Osteocyte (in vitro differentiated cells): ENCODE measurements around the gene SMIM44. TPM values are rescaled to one million over a fixed set of nuclear protein-coding genes. Genes with fewer than 3 reads are reported as not detected.
"Not testable (repeated sequence)": the region's sequence is repeated elsewhere in the genome, so short reads cannot be mapped to it uniquely, and the experiment has no call there.

Source experiments
- DNase-seq: peaks from one replicate; pipeline ENCODE4 v3.0.0; 2021; ENCODE audit warnings: mixed read lengths; ENCODE audit not compliant: unreplicated experiment; ENCODE audit errors: extremely low spot score
- H3K27ac Mint-ChIP-seq: one replicate; pipeline ENCODE4 v1.8.0; 2021; ENCODE audit warnings: mild to moderate bottlenecking, mixed read lengths; ENCODE audit not compliant: unreplicated experiment
- H3K27me3 Mint-ChIP-seq: one replicate; pipeline ENCODE4 v1.8.0; 2021; ENCODE audit warnings: mixed read lengths; ENCODE audit not compliant: unreplicated experiment
- H3K36me3 Mint-ChIP-seq: one replicate; pipeline ENCODE4 v1.8.0; 2021; ENCODE audit warnings: mixed read lengths; ENCODE audit not compliant: unreplicated experiment
- H3K4me1 Mint-ChIP-seq: one replicate; pipeline ENCODE4 v1.8.0; 2021; ENCODE audit warnings: mixed read lengths; ENCODE audit not compliant: unreplicated experiment
- H3K4me3 Mint-ChIP-seq: one replicate; pipeline ENCODE4 v1.8.0; 2021; ENCODE audit warnings: mild to moderate bottlenecking, moderate library complexity, mixed read lengths; ENCODE audit not compliant: unreplicated experiment
- H3K9me3 Mint-ChIP-seq: one replicate; pipeline ENCODE4 v1.8.0; 2021; ENCODE audit warnings: mixed read lengths; ENCODE audit not compliant: unreplicated experiment
- CTCF ChIP-seq: fragments of 200-600 bp; sonication (generic); IDR thresholded peaks from 2 replicates; pipeline ENCODE4 v1.5.0; 2021; ENCODE audit warnings: antibody characterized with exemption, mild to moderate bottlenecking, moderate library complexity
- total RNA-seq: library from RNA; stranded (reverse); gene quantifications from 2 replicates; pipeline ENCODE4 v1.2.1, GENCODE V29; 2021

SMIM44 gene
- total RNA-seq, 1 donor from 2014 or later: not detected

DNA sequence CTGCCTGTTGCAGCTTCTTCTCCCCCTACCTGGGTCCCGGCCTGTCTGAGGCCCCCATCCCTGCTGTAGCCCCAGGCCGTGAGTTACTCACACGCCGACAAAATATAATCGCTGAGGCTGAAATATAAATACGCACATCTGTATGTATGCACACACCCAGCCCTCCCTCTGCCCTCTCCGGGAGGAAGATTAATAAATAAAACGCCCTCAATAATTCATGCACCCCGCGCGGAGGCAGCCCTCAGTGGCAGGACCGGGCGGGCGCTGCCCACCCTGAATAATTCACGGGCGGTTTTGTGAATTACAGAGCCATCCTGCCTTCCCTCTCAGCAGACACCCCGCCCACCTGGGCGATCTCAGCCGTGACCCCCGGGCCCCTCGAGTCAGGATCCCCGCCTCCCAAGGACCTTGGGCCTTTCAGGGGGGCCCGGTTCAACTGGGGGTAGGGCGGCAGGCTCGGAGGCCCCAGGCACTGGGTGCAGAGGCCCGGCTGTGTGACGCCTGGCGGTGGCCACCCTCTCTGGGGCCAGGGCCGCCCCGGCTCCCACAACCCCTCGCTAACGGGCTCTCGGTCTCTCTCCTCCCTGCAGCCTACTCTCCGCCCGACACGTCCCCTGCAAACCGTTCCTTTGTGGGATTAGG, 27.2 kb downstream of the SMIM44 start:
- peaks cover 11% of the 10 kb centered on the region for H3K36me3 Mint-ChIP-seq
- H3K27ac Mint-ChIP-seq: peak overlapping the region; percentile 61
- no peaks in the 10 kb centered on the region for H3K27me3 Mint-ChIP-seq
- no peak for TF ChIP-seq CTCF
- no peaks in the 10 kb centered on the region for H3K9me3 Mint-ChIP-seq
- H3K4me1 Mint-ChIP-seq: peaks cover 42% of the 10 kb centered on the region
- no peak for DNase-seq
- H3K4me3 Mint-ChIP-seq: no peak overlapping the region

- H3K4me1 Mint-ChIP-seq: peaks cover 47% of the 10 kb centered on the region
- H3K27ac Mint-ChIP-seq: peak overlapping the region; percentile 61
- H3K9me3 Mint-ChIP-seq: no peaks in the 10 kb centered on the region
- TF ChIP-seq CTCF: no peak
- no peak overlapping the region for H3K4me3 Mint-ChIP-seq
- H3K27me3 Mint-ChIP-seq: no peaks in the 10 kb centered on the region
- peaks cover 16% of the 10 kb centered on the region for H3K36me3 Mint-ChIP-seq
- DNase-seq: no peak
Measured at GRCh38 chr19:3455393-3455955, 27.8 kb downstream of the SMIM44 start.

- peaks cover 41% of the 10 kb centered on the region for H3K4me1 Mint-ChIP-seq
- no peak overlapping the region for H3K27ac Mint-ChIP-seq
- H3K36me3 Mint-ChIP-seq: peaks cover 14% of the 10 kb centered on the region
- TF ChIP-seq CTCF: no peak
- DNase-seq: no peak
- no peak overlapping the region for H3K4me3 Mint-ChIP-seq
- H3K27me3 Mint-ChIP-seq: no peaks in the 10 kb centered on the region
- no peaks in the 10 kb centered on the region for H3K9me3 Mint-ChIP-seq
Measured at GRCh38 chr19:3454656-3455392, 28.4 kb downstream of the SMIM44 start.

DNA sequence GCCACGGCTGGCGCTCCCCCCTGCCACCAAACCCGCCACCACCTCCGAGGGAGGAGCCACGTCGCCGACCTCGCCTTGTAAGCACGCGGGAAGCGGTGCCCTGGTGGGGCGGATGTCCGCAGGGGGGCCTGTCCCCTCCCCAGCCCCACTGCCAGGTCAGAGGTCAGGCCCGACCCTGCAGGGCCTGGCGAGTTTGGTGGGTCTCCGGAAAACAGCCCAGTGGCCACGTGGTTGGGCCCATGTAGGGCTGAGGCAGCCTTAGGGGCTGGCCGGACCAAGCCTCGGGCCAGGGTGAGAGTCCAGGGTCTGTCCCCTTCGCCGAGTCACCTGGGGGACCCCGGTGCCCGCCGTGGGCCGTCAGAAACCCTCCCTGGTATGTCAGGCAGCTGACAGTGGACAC, 29.4 kb downstream of the SMIM44 start:
- Mint-ChIP-seq H3K27me3 (no peaks in the 10 kb centered on the region), H3K4me1 (peaks cover 31% of the 10 kb centered on the region), H3K4me3 (no peak overlapping the region), H3K9me3 (no peaks in the 10 kb centered on the region), H3K27ac (no peak overlapping the region), H3K36me3 (peaks cover 14% of the 10 kb centered on the region)
- DNase-seq: no peak
- no peak for TF ChIP-seq CTCF

GRCh38 chr19:3452942-3453214, 30.4 kb downstream of the SMIM44 start:
- H3K36me3 Mint-ChIP-seq: peaks cover 14% of the 10 kb centered on the region
- peaks cover 22% of the 10 kb centered on the region for H3K4me1 Mint-ChIP-seq
- H3K27ac Mint-ChIP-seq, H3K9me3 Mint-ChIP-seq, H3K4me3 Mint-ChIP-seq, H3K27me3 Mint-ChIP-seq, DNase-seq: not testable (repeated sequence)
